ENCODE data around the gene EP300. TPM values are rescaled to one million over a fixed set of nuclear protein-coding genes. Genes with fewer than 3 reads are reported as not detected.
"Not testable (repeated sequence)": the region's sequence is repeated elsewhere in the genome, so short reads cannot be mapped to it uniquely, and the experiment has no call there.

The EP300 gene
- total RNA-seq, 4 donors from 2014 or later: 28.0 to 76.5 (median 56.7) TPM

GRCh38 chr22:41175546-41175945 is 83.2 kb downstream of the EP300 start:
- 76 to 79% methylated on average over 2 of the region's 2 CpGs for WGBS, 2 donors
- no peak overlapping the region for H3K27ac ChIP-seq

DNA sequence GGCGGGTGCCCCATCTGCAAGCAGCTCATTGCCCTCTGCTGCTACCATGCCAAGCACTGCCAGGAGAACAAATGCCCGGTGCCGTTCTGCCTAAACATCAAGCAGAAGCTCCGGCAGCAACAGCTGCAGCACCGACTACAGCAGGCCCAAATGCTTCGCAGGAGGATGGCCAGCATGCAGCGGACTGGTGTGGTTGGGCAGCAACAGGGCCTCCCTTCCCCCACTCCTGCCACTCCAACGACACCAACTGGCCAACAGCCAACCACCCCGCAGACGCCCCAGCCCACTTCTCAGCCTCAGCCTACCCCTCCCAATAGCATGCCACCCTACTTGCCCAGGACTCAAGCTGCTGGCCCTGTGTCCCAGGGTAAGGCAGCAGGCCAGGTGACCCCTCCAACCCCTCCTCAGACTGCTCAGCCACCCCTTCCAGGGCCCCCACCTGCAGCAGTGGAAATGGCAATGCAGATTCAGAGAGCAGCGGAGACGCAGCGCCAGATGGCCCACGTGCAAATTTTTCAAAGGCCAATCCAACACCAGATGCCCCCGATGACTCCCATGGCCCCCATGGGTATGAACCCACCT is 84.7 kb downstream of the EP300 start:
- Histone ChIP-seq H3K9me3 (no peaks in the 10 kb centered on the region), H3K36me3 (peaks cover 44 to 89% (median 49%) of the 10 kb centered on the region in 3 donors), H3K4me1 (peaks cover 0 to 9% (median 0%) of the 10 kb centered on the region in 3 donors), H3K27me3 (no peaks in the 10 kb centered on the region), H3K27ac (no peak overlapping the region), H3K4me3 (no peak overlapping the region)
- no peak for TF ChIP-seq CTCF (IDR thresholded peaks at IDR 0.05)
- no peak for TF ChIP-seq POLR2A (IDR thresholded peaks at IDR 0.05)
- DNase-seq: no peak
- WGBS, 2 donors: 71 to 100% methylated on average over 1 to 4 of the region's 15 CpGs
- intact Hi-C loops (cut with DNase I): no loop called here

More at GRCh38 chr22:41175546-41175945, 83.2 kb downstream of the EP300 start:
- no peak overlapping the region for H3K4me3 ChIP-seq
- no peak for DNase-seq
- peaks cover 49 to 100% (median 51%) of the 10 kb centered on the region in 3 donors for H3K36me3 ChIP-seq
- intact Hi-C loops (cut with DNase I): no loop called here
- H3K4me1 ChIP-seq: no peaks in the 10 kb centered on the region
- TF ChIP-seq CTCF (IDR thresholded peaks at IDR 0.05): no peak
- TF ChIP-seq POLR2A (IDR thresholded peaks at IDR 0.05): no peak
- no peaks in the 10 kb centered on the region for H3K9me3 ChIP-seq
- H3K27me3 ChIP-seq: no peaks in the 10 kb centered on the region

- H3K27ac ChIP-seq: no peak overlapping the region
- TF ChIP-seq CTCF (IDR thresholded peaks at IDR 0.05) (no peak), POLR2A (IDR thresholded peaks at IDR 0.05) (no peak)
- no peaks in the 10 kb centered on the region for H3K27me3 ChIP-seq
- no peak for DNase-seq
- H3K9me3 ChIP-seq: no peaks in the 10 kb centered on the region
- intact Hi-C loops (cut with DNase I): no loop called here
- peaks cover 38 to 82% (median 47%) of the 10 kb centered on the region in 3 donors for H3K36me3 ChIP-seq
- no peak overlapping the region for H3K4me3 ChIP-seq
- H3K4me1 ChIP-seq: peaks cover 0 to 9% (median 0%) of the 10 kb centered on the region in 3 donors
- WGBS, 2 donors: 87 to 100% methylated on average over 1 to 4 of the region's 9 CpGs
Observed at GRCh38 chr22:41177622-41178424, 85.4 kb downstream of the EP300 start.

GRCh38 chr22:41178425-41178975 is 86.1 kb downstream of the EP300 start:
- H3K4me1 ChIP-seq: peaks cover 0 to 9% (median 0%) of the 10 kb centered on the region in 3 donors
- TF ChIP-seq POLR2A (IDR thresholded peaks at IDR 0.05) (no peak), CTCF (IDR thresholded peaks at IDR 0.05) (no peak)
- intact Hi-C loops (cut with DNase I): no loop called here
- DNase-seq: no peak
- H3K27me3 ChIP-seq: no peaks in the 10 kb centered on the region
- 67 to 82% methylated on average over 6 to 8 of the region's 8 CpGs for WGBS, 2 donors
- H3K36me3 ChIP-seq: peaks cover 33 to 75% (median 41%) of the 10 kb centered on the region in 3 donors
- no peak overlapping the region for H3K4me3 ChIP-seq
- H3K27ac ChIP-seq: no peak overlapping the region
- no peaks in the 10 kb centered on the region for H3K9me3 ChIP-seq

- 84 to 96% methylated on average over 2 to 4 of the region's 6 CpGs for WGBS, 2 donors
- DNase-seq; H3K9me3 ChIP-seq; intact Hi-C loops (cut with DNase I); H3K4me3 ChIP-seq; H3K4me1 ChIP-seq; H3K27ac ChIP-seq; H3K27me3 ChIP-seq: not testable (repeated sequence)
- peaks cover 26 to 56% (median 34%) of the 10 kb centered on the region in 3 donors for H3K36me3 ChIP-seq
Observed at GRCh38 chr22:41180362-41180761, 88.0 kb downstream of the EP300 start.
